ENCODE results near the gene TOP1. TPM values are rescaled to one million over a fixed set of nuclear protein-coding genes. Genes with fewer than 3 reads are reported as not detected.
A peak's percentile ranks its signal among the peaks of the same experiment; 100 is the strongest.
"Not testable (repeated sequence)": the region's sequence is repeated elsewhere in the genome, so short reads cannot be mapped to it uniquely, and the experiment has no call there.

TOP1 gene
- polyA plus RNA-seq, 6 donors from 2014 or later, result 6.1 to 17.2 (median 13.6) TPM

DNA sequence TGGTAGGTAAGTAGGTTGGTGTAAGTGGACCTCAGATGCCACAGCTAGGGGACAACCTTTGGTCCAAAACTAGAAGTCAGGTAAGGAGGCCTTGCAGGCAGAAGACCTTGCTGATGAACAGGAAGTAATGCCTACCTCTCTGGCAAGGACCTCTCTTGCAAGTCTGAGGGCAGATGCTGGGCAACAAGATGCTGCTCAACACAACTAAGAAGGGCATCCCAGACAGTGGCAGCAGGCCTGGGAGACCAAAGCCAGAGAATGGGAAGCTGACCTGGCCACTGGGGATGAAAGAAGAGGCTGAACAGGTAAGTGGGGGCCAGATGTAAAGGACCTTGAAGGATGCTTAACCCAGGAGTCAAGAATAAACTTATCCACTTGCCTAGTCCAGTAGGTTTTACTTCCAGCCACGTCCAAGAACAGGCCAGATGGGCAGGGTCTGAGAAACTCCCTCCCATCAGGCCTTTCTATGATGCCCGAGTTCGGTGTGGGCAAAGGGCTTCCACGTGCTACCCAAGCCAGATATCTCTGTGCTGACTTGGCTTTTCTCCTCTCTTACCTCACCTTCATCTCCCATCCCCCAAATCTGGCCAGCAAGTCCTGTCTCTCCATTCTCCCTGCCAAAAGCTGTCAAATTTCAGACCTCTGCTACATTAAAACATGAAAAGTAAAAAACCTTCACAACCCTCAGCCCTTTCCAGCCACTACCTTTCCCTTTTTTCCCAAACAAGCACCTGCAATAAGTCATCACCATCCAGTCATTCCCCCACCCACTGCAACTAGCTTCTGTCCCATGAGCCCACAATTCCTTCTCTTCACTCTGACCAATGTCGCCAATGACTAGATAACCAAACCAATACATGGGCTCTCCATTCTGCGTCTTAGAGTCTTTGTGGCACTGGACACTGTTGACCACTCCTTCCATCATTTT lies 97.2 kb downstream of the TOP1 start:
- Mint-ChIP-seq H3K27ac (peak overlapping the region in 5 of 6 donors; percentile 12 to 80 (median 74)), H3K27me3 (no peaks in the 10 kb centered on the region), H3K4me3 (no peak overlapping the region), H3K9me3 (peaks cover 0 to 2% (median 0%) of the 10 kb centered on the region in 7 donors), H3K36me3 (peaks cover 13 to 19% of the 10 kb centered on the region in 2 donors), H3K4me1 (no peaks in the 10 kb centered on the region)
- DNase-seq (no peak), ATAC-seq (ENCODE audit: low read depth in 2 of 2) (no peak)

DNA sequence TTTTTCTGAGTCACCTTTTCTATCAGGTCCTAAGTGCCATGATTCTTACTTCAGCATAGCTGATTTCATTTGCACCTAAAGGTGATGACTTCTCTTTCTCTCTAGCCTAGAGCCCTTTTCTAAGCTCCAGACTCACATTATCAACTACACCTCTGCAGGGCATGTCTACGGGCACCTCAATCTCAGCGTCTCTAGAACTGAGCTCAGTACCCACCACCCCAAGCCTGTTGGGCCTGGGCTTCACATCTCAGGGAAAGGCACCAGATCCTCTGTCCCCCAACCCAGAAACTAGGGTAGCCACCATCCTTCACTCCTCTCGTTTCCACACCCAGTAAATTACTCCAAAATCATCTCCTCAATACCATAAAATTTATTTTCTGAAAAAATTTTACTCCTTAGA lies 98.1 kb downstream of the TOP1 start:
- peak overlapping the region in 3 of 6 donors; percentile 1 to 80 (median 21) for H3K27ac Mint-ChIP-seq
- peak overlapping the region in 1 of 8 donors; percentile 6 for H3K4me3 Mint-ChIP-seq
- peaks cover 13 to 19% of the 10 kb centered on the region in 2 donors for H3K36me3 Mint-ChIP-seq

GRCh38 chr20:41128317-41128716 lies 99.7 kb downstream of the TOP1 start:
- H3K4me3 Mint-ChIP-seq; ATAC-seq (ENCODE audit: low read depth in 2 of 2); DNase-seq; H3K27me3 Mint-ChIP-seq; H3K9me3 Mint-ChIP-seq; H3K4me1 Mint-ChIP-seq; H3K27ac Mint-ChIP-seq: not testable (repeated sequence)
- H3K36me3 Mint-ChIP-seq, result peaks cover 7 to 11% of the 10 kb centered on the region in 2 donors

More for the DNA sequence above, 98.1 kb downstream of the TOP1 start:
- DNase-seq (no peak), ATAC-seq (ENCODE audit: low read depth in 2 of 2) (no peak)
- H3K27me3 Mint-ChIP-seq, result no peaks in the 10 kb centered on the region
- H3K4me1 Mint-ChIP-seq, result no peaks in the 10 kb centered on the region
- peaks cover 0 to 2% (median 0%) of the 10 kb centered on the region in 7 donors for H3K9me3 Mint-ChIP-seq

GRCh38 chr20:41131594-41132387 lies 103.2 kb downstream of the TOP1 start:
- peak overlapping the region in 1 of 8 donors; percentile 31 for H3K4me3 Mint-ChIP-seq
- peaks cover 0 to 4% of the 10 kb centered on the region in 2 donors for H3K36me3 Mint-ChIP-seq
- no peaks in the 10 kb centered on the region for H3K27me3 Mint-ChIP-seq
- peaks cover 0 to 2% (median 0%) of the 10 kb centered on the region in 7 donors for H3K9me3 Mint-ChIP-seq
- no peak for DNase-seq
- no peak for ATAC-seq (ENCODE audit: low read depth in 2 of 2)
- peak overlapping the region in 3 of 6 donors; percentile 33 to 61 (median 61) for H3K27ac Mint-ChIP-seq
- H3K4me1 Mint-ChIP-seq, result peaks cover 13 to 18% (median 14%) of the 10 kb centered on the region in 3 donors

GRCh38 chr20:41132388-41132775 lies 103.8 kb downstream of the TOP1 start:
- H3K27me3 Mint-ChIP-seq; DNase-seq; H3K27ac Mint-ChIP-seq; H3K36me3 Mint-ChIP-seq; H3K9me3 Mint-ChIP-seq; ATAC-seq (ENCODE audit: low read depth in 2 of 2); H3K4me3 Mint-ChIP-seq: not testable (repeated sequence)
- peaks cover 13 to 18% (median 14%) of the 10 kb centered on the region in 3 donors for H3K4me1 Mint-ChIP-seq

DNA sequence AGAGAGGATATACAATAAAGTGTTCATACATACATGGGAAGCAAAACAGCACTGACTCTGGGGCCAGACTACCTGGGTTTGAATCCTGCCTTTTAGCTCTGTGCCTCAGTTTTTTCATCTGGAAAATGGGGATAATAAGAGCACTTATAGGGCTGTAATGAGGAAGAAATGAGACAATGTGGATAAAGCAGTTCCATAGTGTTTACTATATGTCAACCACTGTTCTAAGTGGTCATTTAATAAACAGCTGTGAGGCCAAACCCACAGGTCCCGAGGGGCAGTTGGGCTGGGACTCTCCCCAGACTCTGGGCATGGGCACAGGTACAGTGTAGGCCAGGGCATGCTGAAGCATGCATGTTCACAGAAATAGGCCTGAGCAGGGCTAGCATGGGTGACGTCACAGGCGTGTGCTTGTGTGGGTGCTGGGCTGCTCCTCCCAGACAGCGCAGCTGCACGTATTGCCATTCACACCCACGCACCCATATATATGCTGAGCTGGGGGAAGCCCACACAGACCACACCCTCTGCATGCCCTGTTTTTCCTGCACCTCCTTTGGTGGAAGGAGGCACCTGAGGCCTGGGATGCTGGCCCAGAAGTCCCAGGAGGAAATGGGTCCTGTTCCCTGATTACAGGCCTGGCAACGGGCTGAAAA lies 105.2 kb downstream of the TOP1 start:
- ATAC-seq (ENCODE audit: low read depth in 2 of 2), result peak in 1 of 2 donors; percentile 12
- Mint-ChIP-seq H3K27ac (peak overlapping the region in 2 of 6 donors; percentile 33 to 41), H3K4me3 (peak overlapping the region in 1 of 8 donors; percentile 58), H3K36me3 (peaks cover 0 to 4% of the 10 kb centered on the region in 2 donors), H3K9me3 (no peaks in the 10 kb centered on the region), H3K27me3 (no peaks in the 10 kb centered on the region), H3K4me1 (peaks cover 22 to 26% (median 22%) of the 10 kb centered on the region in 3 donors)
- DNase-seq, result no peak

GRCh38 chr20:41134362-41135186 lies 106.0 kb downstream of the TOP1 start:
- Mint-ChIP-seq H3K4me3 (peak overlapping the region in 1 of 8 donors; percentile 58), H3K36me3 (peaks cover 0 to 4% of the 10 kb centered on the region in 2 donors), H3K27me3 (no peaks in the 10 kb centered on the region), H3K4me1 (peaks cover 29 to 33% (median 29%) of the 10 kb centered on the region in 3 donors), H3K27ac (peak overlapping the region in 2 of 6 donors; percentile 15 to 44), H3K9me3 (no peaks in the 10 kb centered on the region)
- DNase-seq (no peak), ATAC-seq (ENCODE audit: low read depth in 2 of 2) (no peak)

DNA sequence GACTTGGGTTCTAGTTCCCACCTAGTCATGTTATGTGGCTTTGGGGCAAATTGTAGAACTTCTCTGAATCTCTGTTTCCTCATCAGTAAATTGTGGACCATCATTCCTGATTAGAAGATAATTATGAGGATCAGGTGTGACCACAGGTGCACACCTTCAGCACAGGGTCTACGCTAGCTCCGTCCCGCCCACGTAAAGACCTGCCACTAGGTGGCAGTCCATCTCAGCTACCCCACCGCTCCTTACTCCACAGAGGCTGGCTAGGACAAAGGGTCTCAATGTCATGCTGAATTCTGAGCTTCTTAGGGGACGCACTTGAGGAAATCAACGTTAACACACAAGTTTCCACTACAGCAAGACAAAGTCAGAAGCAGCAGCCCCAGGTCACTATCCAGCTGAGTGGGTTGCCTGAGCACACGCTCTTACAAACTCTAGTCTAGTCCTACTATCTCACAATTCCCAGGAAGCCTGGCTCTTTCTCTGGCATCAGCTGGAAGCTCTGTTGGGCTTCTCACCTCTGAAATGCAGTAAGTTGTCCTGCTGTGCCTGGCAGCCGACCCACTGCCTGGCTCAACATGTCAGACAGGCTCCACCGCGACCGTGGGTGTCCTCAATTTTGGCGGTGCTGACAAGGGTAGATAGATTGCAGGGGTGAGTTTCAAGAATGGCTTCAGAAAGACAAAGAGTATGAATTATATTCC lies 106.7 kb downstream of the TOP1 start:
- H3K36me3 Mint-ChIP-seq, result peaks cover 0 to under 1% of the 10 kb centered on the region in 2 donors

GRCh38 chr20:41135888-41136679 lies 107.5 kb downstream of the TOP1 start:
- DNase-seq (no peak), ATAC-seq (ENCODE audit: low read depth in 2 of 2) (no peak)
- peak overlapping the region; percentile 86 to 96 (median 92) for H3K4me3 Mint-ChIP-seq
- peaks cover 0 to 4% (median 0%) of the 10 kb centered on the region in 3 donors for H3K27me3 Mint-ChIP-seq
- H3K9me3 Mint-ChIP-seq, result no peaks in the 10 kb centered on the region
- peaks cover 43 to 48% (median 44%) of the 10 kb centered on the region in 3 donors for H3K4me1 Mint-ChIP-seq
- H3K36me3 Mint-ChIP-seq, result no peaks in the 10 kb centered on the region
- peak overlapping the region; percentile 5 to 94 (median 64) for H3K27ac Mint-ChIP-seq

More for the DNA sequence above, 106.7 kb downstream of the TOP1 start:
- H3K27me3 Mint-ChIP-seq, result no peaks in the 10 kb centered on the region
- peak overlapping the region in 4 of 6 donors; percentile 15 to 73 (median 25) for H3K27ac Mint-ChIP-seq
- peak overlapping the region; percentile 86 to 96 (median 92) for H3K4me3 Mint-ChIP-seq
- peak; percentile 40 for ATAC-seq (ENCODE audit: low read depth in 2 of 2)
- peak; percentile 56 for DNase-seq
- no peaks in the 10 kb centered on the region for H3K9me3 Mint-ChIP-seq
- H3K4me1 Mint-ChIP-seq, result peaks cover 36 to 40% (median 37%) of the 10 kb centered on the region in 3 donors

GRCh38 chr20:41136680-41137613 lies 108.3 kb downstream of the TOP1 start, which contains the start of gene PLCG1:
PLCG1 (plus strand) TSS chr20:41137543; CDS start chr20:41137642, 99 bp downstream.
- peak; percentile 70 to 74 for ATAC-seq (ENCODE audit: low read depth in 2 of 2)
- peak; percentile 81 for DNase-seq
- H3K27ac Mint-ChIP-seq, result peak within 1 kb of the TSS; percentile 75 to 94 (median 90)
- H3K36me3 Mint-ChIP-seq, result no peaks in the 10 kb centered on the region
- peaks cover 49 to 53% (median 52%) of the 10 kb centered on the region in 3 donors for H3K4me1 Mint-ChIP-seq
- peak within 1 kb of the TSS; percentile 86 to 96 (median 92) for H3K4me3 Mint-ChIP-seq
- peaks cover 0 to 9% (median 0%) of the 10 kb centered on the region in 3 donors for H3K27me3 Mint-ChIP-seq
- H3K9me3 Mint-ChIP-seq, result no peaks in the 10 kb centered on the region

All from naive B cell (primary cell).